Ovary (tissue), 9 donors: Measurements from ENCODE around the gene KHDRBS2. TPM values are rescaled to one million over a fixed set of nuclear protein-coding genes. Genes with fewer than 3 reads are reported as not detected.

Experiments
- DNase-seq, 5 donors: peaks; one replicate each; pipeline ENCODE4 v3.0.0-alpha.2; 2019 to 2020
- H3K27ac ChIP-seq, 2 donors: fragments of 200-600 bp; one replicate each; pipeline versions ENCODE4 v1.5.1 to v1.8.0; 2019 to 2022
- H3K27me3 ChIP-seq: fragments of 200-600 bp; one replicate; pipeline ENCODE4 v1.8.0; 2022
- H3K36me3 ChIP-seq: fragments of 200-600 bp; sonication (generic); one replicate; pipeline ENCODE4 v1.5.1; 2019
- H3K4me1 ChIP-seq: one replicate; pipeline ENCODE4 v1.8.1; 2013; ENCODE audit warnings: mild to moderate bottlenecking, moderate library complexity; ENCODE audit not compliant: insufficient read depth
- H3K4me3 ChIP-seq: fragments of 200-600 bp; sonication (generic); one replicate; pipeline ENCODE4 v1.5.1; 2017
- H3K9me3 ChIP-seq, 2 donors: fragments of 200-600 bp in 1 of 2; sonication (generic) in 1 of 2; one replicate each; pipeline versions ENCODE4 v1.5.1 to v1.8.1; 2013 to 2019; ENCODE audit warnings: mild to moderate bottlenecking in 1 of 2, moderate library complexity in 1 of 2
- CTCF ChIP-seq, 3 donors: fragments of 450-650 bp in 2 of 3; fragments of 200-600 bp in 1 of 3; IDR thresholded peaks; one replicate each; pipeline versions ENCODE4 v1.5.1 to v1.8.0; 2016 to 2022; ENCODE audit warnings: antibody characterized with exemption in 3 of 3, mild to moderate bottlenecking in 1 of 3
- EP300 ChIP-seq: sonication (generic); formaldehyde crosslinking; IDR thresholded peaks from one replicate; pipeline ENCODE4 v1.6.1; 2017; ENCODE audit warnings: antibody characterized with exemption
- POLR2A ChIP-seq: fragments of 450-650 bp; IDR thresholded peaks from one replicate; pipeline ENCODE4 v1.6.1; 2017; ENCODE audit warnings: antibody characterized with exemption, mild to moderate bottlenecking, moderate library complexity
- WGBS, 3 donors: extraction: QIAGEN DNeasy Blood & Tissue Kit in 1 of 3; methylation state at CpG; one replicate each; pipeline versions ENCODE4 v1.1.5 to v1.1.7; 2013 to 2017; 5-methylcytosine and 5-hydroxymethylcytosine counted together
- intact Hi-C, 4 donors: fragments of 100-400 bp; cut with DNase I; formaldehyde crosslinking; loops; one replicate each; pipeline versions ENCODE4 v1.11.0 to v1.15.1; 2022 to 2023
- polyA plus RNA-seq, 2 donors: library from polyadenylated mRNA; stranded (reverse); fragments of 200-250 nt in 1 of 2; fragments of 350-450 nt in 1 of 2; fragmentation: Illumina TruSeq in 1 of 2; extraction: RNeasy Lipid Tissue Mini Kit (QIAGEN cat#74804) in 1 of 2; gene quantifications; one replicate each; pipeline ENCODE4 v1.2.3, GENCODE V29; 2013 to 2014
- total RNA-seq, 7 donors: library from RNA; depleted of rRNA in 2 of 7; stranded (reverse); fragments of >200 nt in 2 of 7; fragmentation: NEBNext Ultra II Directional in 3 of 7; extraction: Animal tissue kit (Norgen Biotek cat#: 25700) in 3 of 7; gene quantifications; one replicate each; pipeline versions ENCODE4 v1.1.0 to v1.2.4, GENCODE V29; 2016 to 2023
- donor health status: DM: no; HTN: no; CAD: no; lungs with moderate emphysema.
- donor health status: DM: no; HTN: no; CAD: no.
- donor health status: Bipolar disorder and iron deficiency.
- donor health status: DM: yes; HTN: yes; CAD: no.
- donor health status: DM: no; HTN: no; CAD: no.
- donor health status: DM: yes; HTN: yes; CAD: no.

Gene KHDRBS2
- total and polyA plus RNA-seq, 9 donors, result 0.07 to 2.2 (median 0.23) TPM; not detected in 3

GRCh38 chr6:62152796-62153195, 133.2 kb downstream of the KHDRBS2 start:
- no peaks in the 10 kb centered on the region for H3K36me3 ChIP-seq
- 85 to 87% (median 86%) methylated on average over 3 of the region's 3 CpGs for WGBS, 3 donors
- H3K27me3 ChIP-seq, result no peaks in the 10 kb centered on the region
- DNase-seq, result no peak
- H3K27ac ChIP-seq, result no peak overlapping the region
- TF ChIP-seq EP300 (no peak), CTCF (IDR thresholded peaks at IDR 0.05) (no peak), POLR2A (no peak)
- H3K9me3 ChIP-seq, result no peaks in the 10 kb centered on the region
- H3K4me1 ChIP-seq, result no peaks in the 10 kb centered on the region
- intact Hi-C loops, result no loop called here
- H3K4me3 ChIP-seq, result no peak overlapping the region

- WGBS, 3 donors, result 75 to 79% (median 78%) methylated on average over 3 of the region's 3 CpGs
- H3K27ac ChIP-seq, result no peak overlapping the region
These were observed 135.9 kb downstream of the KHDRBS2 start for GRCh38 chr6:62150048-62150663.

GRCh38 chr6:62146954-62147853, 138.8 kb downstream of the KHDRBS2 start:
- H3K36me3 ChIP-seq, result no peaks in the 10 kb centered on the region
- no peak overlapping the region for H3K4me3 ChIP-seq
- H3K27ac ChIP-seq, result no peak overlapping the region
- DNase-seq, result no peak
- no peaks in the 10 kb centered on the region for H3K27me3 ChIP-seq
- intact Hi-C loops, result no loop called here
- TF ChIP-seq CTCF (IDR thresholded peaks at IDR 0.05), result no peak
- no peak for TF ChIP-seq POLR2A
- no peak for TF ChIP-seq EP300
- H3K4me1 ChIP-seq, result no peaks in the 10 kb centered on the region
- 3 to 8% (median 4%) methylated on average over 4 of the region's 4 CpGs for WGBS, 3 donors
- no peaks in the 10 kb centered on the region for H3K9me3 ChIP-seq

More at GRCh38 chr6:62150048-62150663, 135.9 kb downstream of the KHDRBS2 start:
- H3K4me3 ChIP-seq, result no peak overlapping the region
- no peaks in the 10 kb centered on the region for H3K4me1 ChIP-seq
- no peak for DNase-seq
- no peaks in the 10 kb centered on the region for H3K27me3 ChIP-seq
- TF ChIP-seq EP300, result no peak
- no peak for TF ChIP-seq POLR2A
- no peak for TF ChIP-seq CTCF (IDR thresholded peaks at IDR 0.05)
- H3K9me3 ChIP-seq, result no peaks in the 10 kb centered on the region
- intact Hi-C loops, result no loop called here
- no peaks in the 10 kb centered on the region for H3K36me3 ChIP-seq

GRCh38 chr6:62129127-62129526, 156.9 kb downstream of the KHDRBS2 start:
- Histone ChIP-seq H3K4me1 (no peaks in the 10 kb centered on the region), H3K27ac (no peak overlapping the region), H3K4me3 (no peak overlapping the region), H3K9me3 (no peaks in the 10 kb centered on the region), H3K27me3 (no peaks in the 10 kb centered on the region), H3K36me3 (no peaks in the 10 kb centered on the region)
- intact Hi-C loops, result no loop called here
- 39 to 58% (median 47%) methylated on average over 1 of the region's 1 CpG for WGBS, 3 donors
- no peak for DNase-seq
- no peak for TF ChIP-seq EP300
- no peak for TF ChIP-seq CTCF (IDR thresholded peaks at IDR 0.05)
